ENCODE data around the gene KCNMB3. TPM values are rescaled to one million over a fixed set of nuclear protein-coding genes. Genes with fewer than 3 reads are reported as not detected.

KCNMB3 gene
- total and polyA plus RNA-seq, 4 donors = 0.96 to 5.5 (median 2.3) TPM

DNA sequence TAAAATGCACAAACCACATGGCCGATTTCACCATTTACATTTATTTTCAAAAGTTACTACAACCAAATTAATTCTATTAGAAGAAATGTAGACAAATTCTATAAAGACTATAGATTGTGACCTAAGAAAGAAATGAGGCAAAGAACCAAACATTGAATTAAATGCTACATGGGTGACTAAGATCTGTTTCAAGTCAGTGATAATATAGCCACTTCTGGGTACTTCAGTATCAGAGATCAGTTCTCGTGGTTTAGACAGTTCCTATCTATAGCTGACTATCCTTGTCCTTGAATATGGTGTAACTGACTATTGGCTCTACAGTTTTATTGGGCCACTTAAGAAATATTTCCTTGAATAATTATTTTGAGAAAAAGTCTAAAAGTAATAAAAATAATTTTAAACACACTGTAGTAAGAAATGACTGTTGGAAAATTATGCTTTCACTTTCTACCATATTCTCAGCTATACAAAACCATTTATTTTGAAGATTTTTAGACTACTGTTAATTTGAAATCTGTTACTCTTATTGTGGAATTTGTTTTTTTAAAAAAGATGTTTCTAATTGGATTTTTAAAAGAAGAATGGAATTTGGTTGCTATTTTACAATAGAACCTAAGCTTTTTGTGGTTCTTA is 14.1 kb downstream of the KCNMB3 start:
- H3K27ac ChIP-seq (ENCODE audit: low read depth in 1 of 2, low read length in 1 of 2) = no peak overlapping the region
- no peak overlapping the region for H3K4me3 ChIP-seq
- ATAC-seq (ENCODE audit: insufficient read depth, low FRiP score) (no peak), DNase-seq (no peak)
- WGBS, 2 donors = 68 to 82% methylated on average over 2 of the region's 2 CpGs
- peaks cover 0 to 4% (median 0%) of the 10 kb centered on the region in 5 donors for H3K4me1 ChIP-seq (ENCODE audit: control insufficient read depth in 5 of 5, insufficient read depth in 5 of 5, low read length in 5 of 5)
- no peaks in the 10 kb centered on the region for H3K9me3 ChIP-seq (ENCODE audit: control insufficient read depth in 4 of 4, insufficient read depth in 3 of 4, low read length in 3 of 4)
- no peak overlapping the region for H3K9ac ChIP-seq (ENCODE audit: insufficient read depth in 1 of 2, low read length in 2 of 2)
- TF ChIP-seq, protein P1, sequence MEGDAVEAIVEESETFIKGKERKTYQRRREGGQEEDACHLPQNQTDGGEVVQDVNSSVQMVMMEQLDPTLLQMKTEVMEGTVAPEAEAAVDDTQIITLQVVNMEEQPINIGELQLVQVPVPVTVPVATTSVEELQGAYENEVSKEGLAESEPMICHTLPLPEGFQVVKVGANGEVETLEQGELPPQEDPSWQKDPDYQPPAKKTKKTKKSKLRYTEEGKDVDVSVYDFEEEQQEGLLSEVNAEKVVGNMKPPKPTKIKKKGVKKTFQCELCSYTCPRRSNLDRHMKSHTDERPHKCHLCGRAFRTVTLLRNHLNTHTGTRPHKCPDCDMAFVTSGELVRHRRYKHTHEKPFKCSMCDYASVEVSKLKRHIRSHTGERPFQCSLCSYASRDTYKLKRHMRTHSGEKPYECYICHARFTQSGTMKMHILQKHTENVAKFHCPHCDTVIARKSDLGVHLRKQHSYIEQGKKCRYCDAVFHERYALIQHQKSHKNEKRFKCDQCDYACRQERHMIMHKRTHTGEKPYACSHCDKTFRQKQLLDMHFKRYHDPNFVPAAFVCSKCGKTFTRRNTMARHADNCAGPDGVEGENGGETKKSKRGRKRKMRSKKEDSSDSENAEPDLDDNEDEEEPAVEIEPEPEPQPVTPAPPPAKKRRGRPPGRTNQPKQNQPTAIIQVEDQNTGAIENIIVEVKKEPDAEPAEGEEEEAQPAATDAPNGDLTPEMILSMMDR (IDR thresholded peaks at IDR 0.05; ENCODE audit: control extremely low read depth, extremely low read depth) = no peak
- peaks cover 1 to 9% (median 4%) of the 10 kb centered on the region in 4 donors for H3K36me3 ChIP-seq (ENCODE audit: control insufficient read depth in 4 of 4, insufficient read depth in 4 of 4, low read length in 4 of 4)
- no peaks in the 10 kb centered on the region for H3K27me3 ChIP-seq (ENCODE audit: control insufficient read depth in 3 of 3, insufficient read depth in 3 of 3, low read length in 2 of 3)

DNA sequence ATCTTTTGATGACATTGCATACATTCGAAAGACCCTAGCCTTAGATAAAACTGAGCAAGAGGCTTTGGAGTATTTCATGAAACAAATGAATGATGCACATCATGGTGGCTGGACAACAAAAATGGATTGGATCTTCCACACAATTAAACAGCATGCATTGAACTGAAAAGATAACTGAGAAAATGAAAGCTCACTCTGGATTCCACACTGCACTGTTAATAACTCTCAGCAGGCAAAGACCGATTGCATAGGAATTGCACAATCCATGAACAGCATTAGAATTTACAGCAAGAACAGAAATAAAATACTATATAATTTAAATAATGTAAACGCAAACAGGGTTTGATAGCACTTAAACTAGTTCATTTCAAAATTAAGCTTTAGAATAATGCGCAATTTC is 16.7 kb downstream of the KCNMB3 start:
- DNase-seq = peak in 1 of 3 donors; percentile 7
- Histone ChIP-seq H3K36me3 (ENCODE audit: control insufficient read depth in 4 of 4, insufficient read depth in 4 of 4, low read length in 4 of 4) (peaks cover 2 to 25% (median 10%) of the 10 kb centered on the region in 4 donors), H3K27ac (ENCODE audit: low read depth in 1 of 2, low read length in 1 of 2) (no peak overlapping the region), H3K9ac (ENCODE audit: insufficient read depth in 1 of 2, low read length in 2 of 2) (no peak overlapping the region), H3K9me3 (ENCODE audit: control insufficient read depth in 4 of 4, insufficient read depth in 3 of 4, low read length in 3 of 4) (no peaks in the 10 kb centered on the region), H3K27me3 (ENCODE audit: control insufficient read depth in 3 of 3, insufficient read depth in 3 of 3, low read length in 2 of 3) (no peaks in the 10 kb centered on the region), H3K4me3 (no peak overlapping the region), H3K4me1 (ENCODE audit: control insufficient read depth in 5 of 5, insufficient read depth in 5 of 5, low read length in 5 of 5) (peaks cover 0 to 4% (median 0%) of the 10 kb centered on the region in 5 donors)
- ATAC-seq (ENCODE audit: insufficient read depth, low FRiP score) = no peak
- TF ChIP-seq, protein P1 (IDR thresholded peaks at IDR 0.05; ENCODE audit: control extremely low read depth, extremely low read depth) = no peak
- WGBS, 2 donors = 80 to 84% methylated on average over 4 of the region's 4 CpGs

DNA sequence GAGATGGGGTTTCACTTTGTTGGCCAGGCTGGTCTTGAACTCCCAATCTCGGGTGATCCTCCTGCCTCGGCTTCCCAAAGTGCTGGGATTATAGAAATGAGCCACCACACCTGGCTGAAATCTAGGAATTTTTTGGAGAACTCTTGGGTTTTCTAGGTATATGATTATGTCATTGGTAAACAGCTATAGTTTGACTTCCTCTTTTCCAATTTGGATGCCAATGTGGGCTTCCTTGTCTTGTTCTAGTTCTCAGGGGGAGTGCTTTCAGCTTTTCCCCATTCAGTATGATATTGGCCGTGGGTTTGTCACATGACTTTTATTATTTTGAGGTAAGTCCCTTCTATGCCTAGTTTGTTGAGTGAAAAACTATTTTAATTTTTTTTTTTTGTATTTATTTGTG is 17.9 kb downstream of the KCNMB3 start:
- WGBS, 2 donors = 86 to 95% methylated on average over 3 of the region's 3 CpGs
- Histone ChIP-seq H3K27me3 (ENCODE audit: control insufficient read depth in 3 of 3, insufficient read depth in 3 of 3, low read length in 2 of 3) (no peaks in the 10 kb centered on the region), H3K9me3 (ENCODE audit: control insufficient read depth in 4 of 4, insufficient read depth in 3 of 4, low read length in 3 of 4) (no peaks in the 10 kb centered on the region), H3K4me1 (ENCODE audit: control insufficient read depth in 5 of 5, insufficient read depth in 5 of 5, low read length in 5 of 5) (peaks cover 0 to 4% (median 0%) of the 10 kb centered on the region in 5 donors), H3K27ac (ENCODE audit: low read depth in 1 of 2, low read length in 1 of 2) (no peak overlapping the region), H3K4me3 (no peak overlapping the region), H3K36me3 (ENCODE audit: control insufficient read depth in 4 of 4, insufficient read depth in 4 of 4, low read length in 4 of 4) (peaks cover 3 to 25% (median 12%) of the 10 kb centered on the region in 4 donors), H3K9ac (ENCODE audit: insufficient read depth in 1 of 2, low read length in 2 of 2) (no peak overlapping the region)
- TF ChIP-seq, protein P1 (IDR thresholded peaks at IDR 0.05; ENCODE audit: control extremely low read depth, extremely low read depth) = no peak
- ATAC-seq (ENCODE audit: insufficient read depth, low FRiP score) (no peak), DNase-seq (no peak)
